HepG2 (cell line): ENCODE data around the gene P2RX7.

ENCODE experiments used
- CBX1 ChIP-seq: IDR thresholded peaks from one replicate; pipeline ENCODE4 v1.6.1; 2016; ENCODE audit warnings: antibody characterized with exemption, low read depth
- CTCF ChIP-seq: sonication (generic); formaldehyde crosslinking; IDR thresholded peaks from 2 replicates; pipeline ENCODE4 v1.5.0; 2020; ENCODE audit warnings: mild to moderate bottlenecking, missing genetic modification reagents, moderate library complexity
- ETS1 ChIP-seq: sonication (generic); formaldehyde crosslinking; IDR thresholded peaks from 2 replicates; pipeline ENCODE4 v1.4.0; 2020; ENCODE audit warnings: missing genetic modification reagents
- PAWR ChIP-seq: sonication (generic); formaldehyde crosslinking; IDR thresholded peaks from 2 replicates; pipeline ENCODE4 v1.4.0; 2020; ENCODE audit warnings: missing genetic modification reagents, mild to moderate bottlenecking, borderline replicate concordance
- POLR2A ChIP-seq, 2 experiments: IDR thresholded peaks; 2 replicates each; pipeline ENCODE4 v1.6.1; 2011; ENCODE audit warnings: low read depth in 2 of 2, low read length in 2 of 2, mild to moderate bottlenecking in 1 of 2, moderate library complexity in 1 of 2; ENCODE audit not compliant: insufficient read depth in 1 of 2
- PRPF4 ChIP-seq: fragments of 200-400 bp; formaldehyde crosslinking; IDR thresholded peaks from 2 replicates; pipeline ENCODE4 v1.6.1; 2016; ENCODE audit warnings: low read length, low read depth; ENCODE audit not compliant: poor library complexity, severe bottlenecking
- RAD21 ChIP-seq: fragments of 450-650 bp; formaldehyde crosslinking; IDR thresholded peaks from 2 replicates; pipeline ENCODE4 v1.5.0; 2020; ENCODE audit warnings: mild to moderate bottlenecking
- TCF7L2 ChIP-seq: IDR thresholded peaks from 2 replicates; pipeline ENCODE4 v1.6.1; 2011; ENCODE audit warnings: mild to moderate bottlenecking, low read depth, low read length, moderate library complexity
- ZBTB40 ChIP-seq, 2 experiments: fragments of 450-650 bp in 1 of 2; sonication (generic) in 1 of 2; formaldehyde crosslinking in 1 of 2; IDR thresholded peaks; 2 replicates each; pipeline versions ENCODE4 v1.6.1 to v1.8.0; 2016 to 2022; ENCODE audit warnings: antibody characterized with exemption in 1 of 2, mild to moderate bottlenecking in 1 of 2, missing genetic modification reagents in 1 of 2

GRCh38 chr12:121198949-121199348 lies 66.3 kb downstream of the P2RX7 start:
- TF ChIP-seq CBX1 (no peak), ETS1 (CRISPR knock-in tag) (no peak), CTCF (CRISPR knock-in tag) (no peak), POLR2A (IDR thresholded peaks at IDR 0.05; ENCODE audit: insufficient read depth in 1 of 2, low read depth in 2 of 2, low read length in 2 of 2) (no peak), ZBTB40 (IDR thresholded peaks at IDR 0.05) (no peak), ZBTB40 (CRISPR knock-in tag; IDR thresholded peaks at IDR 0.05) (no peak), PAWR (CRISPR knock-in tag) (no peak), PRPF4 (no peak), RAD21 (CRISPR knock-in tag) (no peak), TCF7L2 (no peak)
